Astrocyte (in vitro differentiated cells and primary cell): ENCODE data around the gene CLDN6.
A peak's percentile ranks its signal among the peaks of the same experiment; 100 is the strongest.

Experiments used
- CTCF ChIP-seq: IDR thresholded peaks from 2 replicates; pipeline ENCODE4 v1.5.1; 2011; ENCODE audit warnings: low read depth, mild to moderate bottlenecking, inconsistent platforms, low read length, moderate library complexity; ENCODE audit not compliant: insufficient read depth
- EZH2 ChIP-seq: IDR thresholded peaks from 2 replicates; pipeline ENCODE4 v1.6.1; 2012; ENCODE audit warnings: mild to moderate bottlenecking, low read length, inconsistent platforms; ENCODE audit not compliant: insufficient read depth

- peak; percentile 61 for TF ChIP-seq CTCF
- TF ChIP-seq EZH2, result no peak
These were observed 34.3 kb downstream of the CLDN6 start for GRCh38 chr16:2983706-2984136.
